Erythroblast (primary cell): ENCODE results near the gene EVC2.

Experiments used
- DNase-seq, 2 experiments: peaks; one replicate each; lab custom pipeline; 2025; lab: John Stamatoyannopoulos, UW
- GATA1 ChIP-seq: IDR thresholded peaks from 2 replicates; pipeline ENCODE4 v1.6.1; 2011; ENCODE audit warnings: low read depth, mild to moderate bottlenecking, control low read depth, low read length, moderate library complexity
- POLR2A ChIP-seq: IDR thresholded peaks from 2 replicates; pipeline ENCODE4 v1.6.1; 2011; ENCODE audit warnings: mild to moderate bottlenecking, low read length

The EVC2 gene

DNA sequence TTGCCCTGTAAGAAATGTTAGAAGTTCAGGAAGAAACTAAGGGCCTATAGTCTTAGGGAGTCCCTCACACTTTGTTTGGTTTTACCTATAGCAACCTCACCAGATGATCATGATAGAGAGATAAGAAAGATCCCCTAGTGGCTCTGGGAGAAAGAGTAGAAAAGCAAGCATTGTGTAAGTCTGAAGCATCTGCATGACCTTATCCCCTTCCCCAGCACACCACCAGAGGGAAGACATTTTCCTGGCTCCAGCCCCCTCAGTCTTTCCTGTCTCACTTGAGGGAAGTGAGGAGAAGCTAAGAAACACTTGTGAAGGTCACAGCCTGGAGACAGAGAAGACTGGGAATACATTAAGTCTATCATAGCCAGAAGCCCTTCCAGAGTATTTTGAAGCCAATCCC lies 154.0 kb downstream of the EVC2 start:
- no peak for DNase-seq
- no peak for TF ChIP-seq GATA1
- TF ChIP-seq POLR2A: no peak

DNA sequence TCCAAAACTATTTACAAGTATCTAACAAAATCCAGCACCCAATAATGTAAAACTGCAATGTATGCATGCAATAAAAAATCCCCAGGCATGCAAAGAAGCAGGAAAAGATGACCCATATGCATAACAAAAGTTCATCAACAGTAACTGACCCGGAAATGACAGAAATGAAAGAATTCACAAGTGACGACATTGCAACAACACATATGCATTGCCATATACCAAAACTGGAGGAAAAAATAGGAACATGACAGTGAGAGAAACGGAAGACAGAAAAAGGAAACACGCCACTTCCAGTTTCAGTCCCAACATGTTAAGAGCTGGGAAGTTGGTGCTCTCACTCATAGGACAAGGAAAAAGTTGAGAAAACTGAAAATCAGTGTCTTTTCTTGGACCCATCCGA lies 154.6 kb downstream of the EVC2 start:
- TF ChIP-seq POLR2A: no peak
- no peak for TF ChIP-seq GATA1
- no peak for DNase-seq

DNA sequence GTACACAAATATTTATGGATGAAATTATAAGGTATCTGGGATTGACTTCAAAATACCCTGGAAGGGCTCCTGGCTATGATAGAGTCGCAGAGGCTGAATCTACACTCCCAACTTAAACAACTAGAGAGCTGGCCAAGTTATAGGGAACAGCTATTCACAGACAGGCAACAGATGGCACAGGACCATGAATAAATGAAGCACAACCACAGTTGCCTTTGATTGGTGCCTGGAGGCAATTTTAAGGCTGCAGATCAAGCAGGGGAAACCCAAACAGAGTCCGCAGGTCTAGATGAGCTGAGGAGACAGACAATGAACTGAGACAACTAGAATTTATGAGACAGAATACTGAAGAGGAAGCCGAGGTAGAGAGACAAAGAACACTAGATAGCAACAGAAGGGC lies 155.9 kb downstream of the EVC2 start:
- DNase-seq: no peak
- TF ChIP-seq POLR2A (no peak), GATA1 (no peak)

DNA sequence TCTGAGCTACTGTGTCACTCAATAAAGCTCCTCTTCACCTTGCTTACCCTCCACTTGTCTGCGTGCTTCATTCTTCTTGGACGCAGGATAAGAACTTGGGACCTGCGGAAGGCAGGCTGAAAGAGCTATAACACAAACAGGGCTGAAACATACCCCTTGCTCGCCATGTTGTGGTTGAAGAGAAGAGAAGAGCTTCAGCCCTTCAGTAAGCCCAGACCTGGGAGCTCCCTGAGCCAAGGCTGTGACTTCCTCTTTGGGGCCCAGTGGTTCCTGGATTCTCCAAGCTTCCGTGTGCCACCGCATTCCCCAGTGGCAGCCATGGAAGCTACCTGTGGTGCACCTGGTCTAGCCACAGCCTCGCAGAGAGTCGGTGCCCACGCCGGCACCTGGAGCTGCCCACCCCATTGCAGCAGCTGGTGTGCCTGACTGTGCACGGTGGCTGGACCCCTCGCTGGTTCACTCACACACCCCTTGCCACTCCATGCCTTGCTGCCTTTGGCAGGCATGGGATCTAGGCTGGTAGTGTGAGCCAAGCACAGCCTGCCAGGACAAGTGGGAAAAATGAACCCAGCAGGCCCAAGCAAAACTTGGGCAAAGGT lies 160.6 kb downstream of the EVC2 start:
- no peak for DNase-seq
- TF ChIP-seq POLR2A: no peak
- TF ChIP-seq GATA1: no peak

DNA sequence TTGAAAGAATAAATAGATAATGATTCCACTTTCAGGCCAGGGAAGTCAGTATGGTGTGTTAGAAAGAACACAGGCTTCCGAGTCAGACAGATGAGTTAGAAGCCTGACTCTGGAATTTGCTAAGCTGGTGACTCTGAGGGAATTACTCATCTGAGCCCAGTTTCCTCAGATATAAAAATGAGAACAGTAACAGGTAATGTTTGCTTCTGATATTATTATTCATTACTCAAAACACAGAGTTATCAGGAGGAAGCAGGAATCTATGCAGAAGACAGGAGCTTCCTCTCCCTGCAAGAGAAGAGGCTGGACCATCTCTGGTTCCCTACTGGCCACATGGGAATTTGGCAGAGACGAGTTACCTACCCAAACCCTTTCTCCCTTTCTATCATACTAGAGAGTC lies 163.1 kb downstream of the EVC2 start:
- no peak for TF ChIP-seq POLR2A
- no peak for DNase-seq

DNA sequence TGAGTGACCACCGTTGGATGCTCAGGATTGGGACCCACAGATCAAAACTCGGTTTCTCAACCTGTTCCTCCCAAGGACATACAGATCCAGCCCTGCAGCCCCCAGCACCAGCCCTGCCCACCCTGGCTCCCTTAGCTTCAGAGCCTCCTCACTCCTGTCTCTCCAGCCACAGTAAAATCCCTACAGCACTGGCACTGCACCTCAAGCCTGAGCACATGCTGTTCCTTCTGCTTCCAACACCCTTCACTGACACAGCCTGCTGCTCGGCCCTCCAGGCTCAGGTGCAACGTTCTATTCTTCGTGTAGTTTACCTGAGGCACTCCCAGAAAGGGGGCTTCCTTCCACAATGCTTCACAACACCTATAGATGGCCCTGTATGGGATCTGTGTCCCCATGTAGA lies 163.6 kb downstream of the EVC2 start:
- TF ChIP-seq GATA1: no peak
- no peak for TF ChIP-seq POLR2A
- no peak for DNase-seq

DNA sequence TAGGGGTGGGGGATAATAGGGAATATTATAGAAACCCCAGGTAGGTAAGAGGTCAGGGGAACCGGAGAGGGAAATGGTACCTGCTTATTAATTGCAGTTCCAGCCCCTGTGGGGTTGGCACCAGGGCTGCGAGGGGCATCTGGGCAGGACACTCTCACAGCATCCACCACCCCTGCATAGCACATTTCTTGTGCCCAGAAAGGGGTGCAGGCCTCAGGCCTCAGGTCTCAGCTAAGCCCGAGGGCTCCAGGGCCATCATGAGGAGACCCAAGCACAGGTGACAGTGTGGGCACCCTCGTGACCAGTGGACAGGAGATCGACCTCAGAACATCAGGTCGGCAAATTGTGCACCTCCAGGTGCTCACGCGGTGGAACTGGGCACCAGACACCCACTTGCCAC lies 164.7 kb downstream of the EVC2 start:
- no peak for TF ChIP-seq GATA1
- TF ChIP-seq POLR2A: no peak
- DNase-seq: no peak

DNA sequence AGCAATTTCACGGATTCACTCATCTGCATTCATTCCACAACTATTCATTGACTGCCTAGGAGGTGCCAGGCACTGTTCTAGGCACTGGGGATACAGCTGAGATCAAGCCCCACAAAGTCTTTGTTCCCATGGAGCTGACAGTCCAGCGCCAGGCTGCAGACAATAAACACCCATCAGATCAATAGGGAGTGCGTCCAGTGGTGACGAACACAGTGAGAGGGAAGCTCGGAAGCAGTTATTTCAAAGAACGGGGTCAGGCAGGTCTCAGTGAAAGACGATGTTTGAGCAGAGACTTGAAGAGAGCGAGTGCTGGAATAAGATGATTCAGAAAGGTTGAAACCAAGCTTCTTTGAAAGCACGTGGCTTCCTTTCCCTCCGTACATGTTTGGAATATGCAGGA lies 167.2 kb downstream of the EVC2 start:
- no peak for TF ChIP-seq GATA1
- no peak for TF ChIP-seq POLR2A
- no peak for DNase-seq

DNA sequence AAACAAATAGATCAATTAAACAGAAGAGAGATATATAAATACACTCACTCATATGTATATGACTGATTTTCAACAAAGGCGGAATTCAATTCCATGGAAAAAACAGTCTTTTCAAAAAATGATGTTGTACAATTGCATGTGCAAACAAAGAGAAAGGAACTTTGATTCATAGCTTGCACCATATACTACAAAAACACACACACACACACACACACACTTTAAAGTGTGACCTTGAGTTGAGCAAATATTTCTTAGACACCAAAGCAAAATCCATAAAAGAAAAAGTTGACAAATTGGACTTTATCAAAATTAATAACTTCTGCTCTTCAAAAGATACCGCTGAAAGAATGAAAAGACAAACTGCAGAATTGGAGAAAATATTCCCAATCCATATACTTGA lies 168.8 kb downstream of the EVC2 start:
- DNase-seq: no peak
- no peak for TF ChIP-seq POLR2A
- no peak for TF ChIP-seq GATA1

DNA sequence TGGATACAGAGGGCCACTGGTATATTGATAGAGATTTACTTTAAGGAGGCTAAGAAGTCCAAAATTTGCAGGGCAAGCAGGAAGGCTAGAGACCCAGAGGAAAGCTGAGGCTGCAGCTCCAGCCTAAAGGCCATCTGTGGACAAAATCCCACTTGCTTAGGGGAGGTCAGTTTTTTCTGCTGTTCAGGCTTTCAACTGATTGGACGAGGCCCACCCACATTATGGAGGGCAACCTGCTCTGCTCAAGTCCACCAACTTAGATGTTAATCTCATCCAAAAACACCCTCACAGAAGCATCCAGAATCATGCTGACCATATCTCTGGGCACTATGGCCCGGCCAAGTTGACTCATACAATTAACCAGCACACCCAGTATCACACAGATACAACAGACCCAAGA lies 176.3 kb downstream of the EVC2 start:
- no peak for TF ChIP-seq POLR2A
- TF ChIP-seq GATA1: no peak
- no peak for DNase-seq

DNA sequence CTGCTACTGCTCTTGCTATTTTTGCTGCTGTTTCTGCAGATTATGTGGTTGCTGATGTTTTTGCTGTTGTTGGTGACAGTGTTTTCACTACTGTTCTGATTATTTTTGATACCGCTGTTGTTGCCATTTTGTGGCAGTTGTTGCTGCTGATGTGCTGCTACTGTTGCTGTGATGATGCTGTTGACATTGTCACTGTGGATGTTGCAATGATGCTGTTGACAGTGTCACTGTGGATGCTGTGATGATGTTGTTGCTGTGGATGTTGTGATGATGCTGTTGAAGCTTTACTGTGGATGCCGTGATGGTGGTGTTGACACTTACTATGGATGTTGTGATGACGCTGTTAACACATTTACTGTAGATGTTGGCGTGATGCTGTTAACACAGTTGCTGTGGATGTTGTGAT lies 180.3 kb downstream of the EVC2 start:
- TF ChIP-seq POLR2A: no peak
- TF ChIP-seq GATA1: no peak
- DNase-seq: no peak

DNA sequence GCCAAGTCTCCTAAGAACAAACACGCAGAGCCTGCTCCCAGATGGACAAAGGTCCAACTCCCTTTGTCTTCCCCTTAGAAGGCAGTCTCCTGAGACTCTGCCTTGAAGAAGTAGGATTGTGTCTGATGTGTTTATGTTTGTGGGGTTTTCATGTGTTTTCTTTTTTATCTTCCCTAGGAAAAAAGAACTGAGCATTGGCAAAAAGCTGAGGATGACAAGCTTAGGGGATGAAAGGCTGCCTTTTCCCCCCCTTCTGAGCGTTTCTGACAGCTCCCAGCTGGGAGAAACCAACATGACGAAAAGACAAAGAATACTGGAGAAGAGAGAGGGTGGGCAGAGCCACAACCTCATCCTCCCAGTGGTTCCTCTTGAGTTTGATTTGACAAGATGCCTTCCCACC lies 181.1 kb downstream of the EVC2 start:
- DNase-seq: no peak
- TF ChIP-seq POLR2A: no peak
- no peak for TF ChIP-seq GATA1

DNA sequence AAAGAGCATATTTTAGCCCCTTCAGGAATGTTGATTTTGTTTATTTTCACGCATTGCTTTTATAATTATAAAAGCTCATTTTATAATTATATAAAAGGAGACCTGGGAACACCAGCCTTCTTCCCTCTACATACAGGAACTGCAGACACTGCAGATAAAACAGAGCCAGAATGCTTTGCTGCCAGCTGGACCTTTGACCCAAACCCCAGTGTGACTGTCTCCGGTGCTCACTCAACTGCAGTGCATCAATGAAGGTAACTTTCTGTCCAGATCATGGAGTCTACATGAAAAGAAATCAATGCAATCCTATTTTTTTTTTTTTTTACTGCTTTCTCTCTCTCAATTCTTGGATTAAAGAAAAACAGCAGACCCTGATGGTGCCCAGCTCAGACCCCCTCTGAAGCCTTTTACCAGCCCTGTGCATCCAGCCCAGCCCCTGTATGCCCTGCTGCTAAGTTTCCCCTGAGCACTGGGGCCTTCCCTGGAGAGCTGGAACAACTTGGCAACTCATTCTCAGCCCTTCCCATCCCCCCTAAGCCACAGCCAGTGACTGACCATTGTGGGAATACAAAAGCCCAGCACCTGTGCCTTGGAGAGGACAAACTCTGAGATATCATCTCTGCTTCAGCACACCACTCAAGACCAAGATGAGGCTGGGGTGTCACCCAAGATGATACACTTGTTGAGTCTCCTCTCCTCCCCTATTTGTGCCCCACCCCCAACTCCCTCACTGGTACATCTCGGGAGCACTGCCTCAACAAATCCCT lies 182.1 kb downstream of the EVC2 start:
- DNase-seq: no peak
- TF ChIP-seq POLR2A (no peak), GATA1 (no peak)

DNA sequence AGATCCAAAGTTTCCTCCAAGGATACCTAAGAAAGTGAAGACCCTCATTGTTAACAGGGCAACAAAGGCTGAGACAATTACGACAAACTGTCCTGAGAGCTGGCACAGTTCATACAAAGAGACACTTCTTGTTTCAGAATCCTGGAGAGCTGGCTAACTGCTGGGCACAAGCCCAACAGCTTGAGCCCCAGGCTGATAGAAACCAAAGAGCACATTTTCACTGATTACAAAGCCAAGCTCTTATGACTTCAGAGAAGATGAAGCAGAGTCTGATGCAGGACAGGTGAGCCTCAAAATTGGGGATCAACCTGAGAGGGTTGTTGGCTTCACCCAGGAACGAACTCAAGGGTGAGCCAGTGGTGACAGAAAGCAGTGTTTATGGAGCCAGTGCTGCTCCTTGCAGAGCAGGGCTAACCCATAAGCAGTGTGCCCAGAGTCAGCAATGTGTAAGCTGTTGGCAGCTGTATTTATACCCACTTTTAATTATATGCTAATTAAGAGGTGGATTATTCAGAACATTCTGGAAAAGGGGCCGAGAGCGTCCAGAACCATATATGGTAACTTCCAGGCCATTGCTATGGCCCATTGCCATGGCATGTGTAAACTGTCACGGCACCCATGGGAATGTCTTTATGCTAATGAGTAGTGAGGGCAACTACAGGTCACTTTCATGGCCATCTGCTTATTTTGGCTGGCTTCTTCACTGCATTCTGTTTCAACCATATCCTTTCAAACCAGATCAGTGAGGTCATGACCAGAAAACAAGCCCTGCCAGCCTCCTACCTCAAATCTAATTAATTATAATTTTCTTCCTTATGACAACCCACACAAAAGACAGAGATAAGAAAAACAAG lies 183.7 kb downstream of the EVC2 start:
- no peak for TF ChIP-seq POLR2A
- TF ChIP-seq GATA1: no peak
- no peak for DNase-seq
